ENCODE measurements around the gene SLC2A3.

- TF ChIP-seq CTCF (conservative IDR thresholded peaks at IDR 0.05; ENCODE audit: low read length) (no peak), EZH2phosphoT487 (IDR thresholded peaks at IDR 0.05; ENCODE audit: borderline replicate concordance) (no peak)
These were observed 12.7 kb upstream of the SLC2A3 start for GRCh38 chr12:7948589-7949260.

All from Loucy (cell line).